SK-N-SH treated with all-trans-retinoic acid at 6 μM for 48 hours (cell line): ENCODE results near the gene STS.

ENCODE experiments used
- ATAC-seq: fragments of 200-7000 bp; cut with Tn5 transposase; 3 replicates; pipeline ENCODE4 v1.9.1; 2020; ENCODE audit warnings: mild to moderate bottlenecking, moderate library complexity
- BACH2 ChIP-seq: fragments of 250-450 bp; sonication (Bioruptor Pico); IDR thresholded peaks from 2 replicates; pipeline ENCODE4 v1.9.0; 2021; ENCODE audit warnings: mild to moderate bottlenecking, borderline replicate concordance
- CSDC2 ChIP-seq: fragments of 250-450 bp; sonication (Bioruptor Pico); IDR thresholded peaks from 2 replicates; pipeline ENCODE4 v1.5.0; 2020; ENCODE audit warnings: mild to moderate bottlenecking, moderate library complexity
- ESRRG ChIP-seq: fragments of 250-450 bp; sonication (Bioruptor Pico); IDR thresholded peaks from 2 replicates; pipeline ENCODE4 v1.6.1; 2021; ENCODE audit warnings: mild to moderate bottlenecking
- GLIS3 ChIP-seq: fragments of 250-450 bp; sonication (Bioruptor Pico); IDR thresholded peaks from 2 replicates; pipeline ENCODE4 v1.5.0; 2020; ENCODE audit warnings: mild to moderate bottlenecking, moderate library complexity
- OSR1 ChIP-seq: fragments of 250-450 bp; sonication (Bioruptor Pico); IDR thresholded peaks from 2 replicates; pipeline ENCODE4 v1.8.0; 2022; ENCODE audit warnings: moderate library complexity, mild to moderate bottlenecking, inconsistent platforms
- PPARA ChIP-seq: fragments of 250-450 bp; sonication (Bioruptor Pico); IDR thresholded peaks from 2 replicates; pipeline ENCODE4 v1.5.0; 2020; ENCODE audit warnings: mild to moderate bottlenecking, borderline replicate concordance
- RARB ChIP-seq: fragments of 250-450 bp; sonication (Bioruptor Pico); IDR thresholded peaks from 2 replicates; pipeline ENCODE4 v1.8.0; 2021; ENCODE audit warnings: mild to moderate bottlenecking, moderate library complexity
- SNAI2 ChIP-seq: fragments of 250-450 bp; sonication (Bioruptor Pico); IDR thresholded peaks from 2 replicates; pipeline ENCODE4 v1.5.0; 2020; ENCODE audit warnings: mild to moderate bottlenecking, moderate library complexity
- TCF4 ChIP-seq: fragments of 250-450 bp; sonication (Bioruptor Pico); IDR thresholded peaks from 2 replicates; pipeline ENCODE4 v1.8.0; 2021; ENCODE audit warnings: mild to moderate bottlenecking, moderate library complexity, borderline replicate concordance
- TOX ChIP-seq: fragments of 250-450 bp; sonication (Bioruptor Pico); IDR thresholded peaks from 2 replicates; pipeline ENCODE4 v1.8.0; 2021; ENCODE audit warnings: mild to moderate bottlenecking, moderate library complexity, borderline replicate concordance
- ZC3H10 ChIP-seq: fragments of 250-450 bp; sonication (Bioruptor Pico); IDR thresholded peaks from 2 replicates; pipeline ENCODE4 v1.5.1; 2021; ENCODE audit warnings: mild to moderate bottlenecking, moderate library complexity
- ZFP3 ChIP-seq: fragments of 250-450 bp; sonication (Bioruptor Pico); IDR thresholded peaks from 2 replicates; pipeline ENCODE4 v1.5.0; 2020; ENCODE audit warnings: mild to moderate bottlenecking, moderate library complexity
- ZFP30 ChIP-seq: fragments of 450-650 bp; formaldehyde crosslinking; IDR thresholded peaks from 2 replicates; pipeline ENCODE4 v1.5.0; 2022; ENCODE audit warnings: mild to moderate bottlenecking, moderate library complexity
- ZNF565 ChIP-seq: fragments of 450-650 bp; formaldehyde crosslinking; conservative IDR thresholded peaks from 2 replicates; pipeline ENCODE4 v1.5.0; 2020; ENCODE audit warnings: low read depth, mild to moderate bottlenecking, moderate library complexity
- ZNF70 ChIP-seq: fragments of 450-650 bp; formaldehyde crosslinking; IDR thresholded peaks from 2 replicates; pipeline ENCODE4 v1.5.0; 2020; ENCODE audit warnings: mild to moderate bottlenecking, moderate library complexity
- ZNF8 ChIP-seq: fragments of 450-650 bp; formaldehyde crosslinking; IDR thresholded peaks from 2 replicates; pipeline ENCODE4 v1.5.0; 2020; ENCODE audit warnings: mild to moderate bottlenecking, moderate library complexity
- TF ChIP-seq, protein P1 (sequence below): fragments of 250-450 bp; sonication (Bioruptor Pico); IDR thresholded peaks from 2 replicates; pipeline ENCODE4 v1.5.0; 2020; ENCODE audit warnings: mild to moderate bottlenecking, moderate library complexity
- TF ChIP-seq, protein P2 (sequence below): fragments of 250-450 bp; sonication (Bioruptor Pico); IDR thresholded peaks from 2 replicates; pipeline ENCODE4 v1.8.0; 2021; ENCODE audit warnings: low read depth, mild to moderate bottlenecking, moderate library complexity, borderline replicate concordance
- TF ChIP-seq, protein P3 (sequence below): fragments of 250-450 bp; sonication (Bioruptor Pico); IDR thresholded peaks from 2 replicates; pipeline ENCODE4 v1.5.1; 2020; ENCODE audit warnings: low read depth, mild to moderate bottlenecking, moderate library complexity
- TF ChIP-seq, protein P4 (sequence below): fragments of 250-450 bp; sonication (Bioruptor Pico); IDR thresholded peaks from 2 replicates; pipeline ENCODE4 v1.5.1; 2021; ENCODE audit warnings: mild to moderate bottlenecking, moderate library complexity
- TF ChIP-seq, protein P5 (sequence below): fragments of 250-450 bp; sonication (Bioruptor Pico); IDR thresholded peaks from 2 replicates; pipeline ENCODE4 v1.8.0; 2020; ENCODE audit warnings: mild to moderate bottlenecking, moderate library complexity, borderline replicate concordance

Gene STS

DNA sequence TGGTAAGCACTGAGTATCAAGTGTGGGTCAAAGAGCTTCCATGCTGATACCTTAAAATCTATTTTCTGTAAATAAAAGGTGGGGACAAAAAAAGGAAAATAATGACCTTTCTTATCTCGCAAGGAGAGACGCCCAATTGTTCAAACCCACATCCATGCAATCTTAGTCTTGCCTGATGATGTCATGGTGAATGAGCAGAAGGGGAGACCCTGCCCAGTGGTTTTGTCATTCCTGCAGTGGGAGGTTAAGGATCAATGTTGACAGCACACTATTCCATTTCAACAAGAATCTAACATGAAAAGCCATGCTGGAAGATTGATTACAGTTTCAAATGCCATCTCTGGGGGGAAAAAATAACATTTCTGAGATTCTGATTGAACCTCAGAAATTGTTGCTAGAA, 41.2 kb downstream of the STS start:
- TF ChIP-seq GLIS3 (CRISPR knock-in tag), result no peak
- no peak for TF ChIP-seq ZNF8 (CRISPR knock-in tag)
- TF ChIP-seq ZNF565 (CRISPR knock-in tag), result no peak
- TF ChIP-seq OSR1, result no peak
- TF ChIP-seq ZFP30 (CRISPR knock-in tag), result no peak
- no peak for TF ChIP-seq ESRRG
- TF ChIP-seq ZC3H10 (CRISPR knock-in tag), result no peak
- no peak for TF ChIP-seq PPARA (CRISPR knock-in tag)
- no peak for TF ChIP-seq TOX (CRISPR knock-in tag)
- TF ChIP-seq, protein P1, sequence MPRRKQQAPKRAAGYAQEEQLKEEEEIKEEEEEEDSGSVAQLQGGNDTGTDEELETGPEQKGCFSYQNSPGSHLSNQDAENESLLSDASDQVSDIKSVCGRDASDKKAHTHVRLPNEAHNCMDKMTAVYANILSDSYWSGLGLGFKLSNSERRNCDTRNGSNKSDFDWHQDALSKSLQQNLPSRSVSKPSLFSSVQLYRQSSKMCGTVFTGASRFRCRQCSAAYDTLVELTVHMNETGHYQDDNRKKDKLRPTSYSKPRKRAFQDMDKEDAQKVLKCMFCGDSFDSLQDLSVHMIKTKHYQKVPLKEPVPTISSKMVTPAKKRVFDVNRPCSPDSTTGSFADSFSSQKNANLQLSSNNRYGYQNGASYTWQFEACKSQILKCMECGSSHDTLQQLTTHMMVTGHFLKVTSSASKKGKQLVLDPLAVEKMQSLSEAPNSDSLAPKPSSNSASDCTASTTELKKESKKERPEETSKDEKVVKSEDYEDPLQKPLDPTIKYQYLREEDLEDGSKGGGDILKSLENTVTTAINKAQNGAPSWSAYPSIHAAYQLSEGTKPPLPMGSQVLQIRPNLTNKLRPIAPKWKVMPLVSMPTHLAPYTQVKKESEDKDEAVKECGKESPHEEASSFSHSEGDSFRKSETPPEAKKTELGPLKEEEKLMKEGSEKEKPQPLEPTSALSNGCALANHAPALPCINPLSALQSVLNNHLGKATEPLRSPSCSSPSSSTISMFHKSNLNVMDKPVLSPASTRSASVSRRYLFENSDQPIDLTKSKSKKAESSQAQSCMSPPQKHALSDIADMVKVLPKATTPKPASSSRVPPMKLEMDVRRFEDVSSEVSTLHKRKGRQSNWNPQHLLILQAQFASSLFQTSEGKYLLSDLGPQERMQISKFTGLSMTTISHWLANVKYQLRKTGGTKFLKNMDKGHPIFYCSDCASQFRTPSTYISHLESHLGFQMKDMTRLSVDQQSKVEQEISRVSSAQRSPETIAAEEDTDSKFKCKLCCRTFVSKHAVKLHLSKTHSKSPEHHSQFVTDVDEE, result no peak
- no peak for TF ChIP-seq BACH2
- no peak for TF ChIP-seq ZNF70 (CRISPR knock-in tag)
- TF ChIP-seq TCF4 (CRISPR knock-in tag), result no peak
- no peak for TF ChIP-seq RARB (CRISPR knock-in tag)
- TF ChIP-seq, protein P2, sequence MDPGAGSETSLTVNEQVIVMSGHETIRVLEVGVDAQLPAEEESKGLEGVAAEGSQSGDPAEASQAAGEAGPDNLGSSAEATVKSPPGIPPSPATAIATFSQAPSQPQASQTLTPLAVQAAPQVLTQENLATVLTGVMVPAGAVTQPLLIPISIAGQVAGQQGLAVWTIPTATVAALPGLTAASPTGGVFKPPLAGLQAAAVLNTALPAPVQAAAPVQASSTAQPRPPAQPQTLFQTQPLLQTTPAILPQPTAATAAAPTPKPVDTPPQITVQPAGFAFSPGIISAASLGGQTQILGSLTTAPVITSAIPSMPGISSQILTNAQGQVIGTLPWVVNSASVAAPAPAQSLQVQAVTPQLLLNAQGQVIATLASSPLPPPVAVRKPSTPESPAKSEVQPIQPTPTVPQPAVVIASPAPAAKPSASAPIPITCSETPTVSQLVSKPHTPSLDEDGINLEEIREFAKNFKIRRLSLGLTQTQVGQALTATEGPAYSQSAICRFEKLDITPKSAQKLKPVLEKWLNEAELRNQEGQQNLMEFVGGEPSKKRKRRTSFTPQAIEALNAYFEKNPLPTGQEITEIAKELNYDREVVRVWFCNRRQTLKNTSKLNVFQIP (CRISPR knock-in tag), result no peak
- no peak for TF ChIP-seq ZFP3 (CRISPR knock-in tag)
- TF ChIP-seq, protein P3, sequence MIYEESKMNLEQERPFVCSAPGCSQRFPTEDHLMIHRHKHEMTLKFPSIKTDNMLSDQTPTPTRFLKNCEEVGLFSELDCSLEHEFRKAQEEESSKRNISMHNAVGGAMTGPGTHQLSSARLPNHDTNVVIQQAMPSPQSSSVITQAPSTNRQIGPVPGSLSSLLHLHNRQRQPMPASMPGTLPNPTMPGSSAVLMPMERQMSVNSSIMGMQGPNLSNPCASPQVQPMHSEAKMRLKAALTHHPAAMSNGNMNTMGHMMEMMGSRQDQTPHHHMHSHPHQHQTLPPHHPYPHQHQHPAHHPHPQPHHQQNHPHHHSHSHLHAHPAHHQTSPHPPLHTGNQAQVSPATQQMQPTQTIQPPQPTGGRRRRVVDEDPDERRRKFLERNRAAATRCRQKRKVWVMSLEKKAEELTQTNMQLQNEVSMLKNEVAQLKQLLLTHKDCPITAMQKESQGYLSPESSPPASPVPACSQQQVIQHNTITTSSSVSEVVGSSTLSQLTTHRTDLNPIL, result no peak
- no peak for TF ChIP-seq CSDC2 (CRISPR knock-in tag)
- TF ChIP-seq SNAI2 (CRISPR knock-in tag), result no peak
- TF ChIP-seq, all 23 proteins: peak for 0
- no peak for ATAC-seq

DNA sequence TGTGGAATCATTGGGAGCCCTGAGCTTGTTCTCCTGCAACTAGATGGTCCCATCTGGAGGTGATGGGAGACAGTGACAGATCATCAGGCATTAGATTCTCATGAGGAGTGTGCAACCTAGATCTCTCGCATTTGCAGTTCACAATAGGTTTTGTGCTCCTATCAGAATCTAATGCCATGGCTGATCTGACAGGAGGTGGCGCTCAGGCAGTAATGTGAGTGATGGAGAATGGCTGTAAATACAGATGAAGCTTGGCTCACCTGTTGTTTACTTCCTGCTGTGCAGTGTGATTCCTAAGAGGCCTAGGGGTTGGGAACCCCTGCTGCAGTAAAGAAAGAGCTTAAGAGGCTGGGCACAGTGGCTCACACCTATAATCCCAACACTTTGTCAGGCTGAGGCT, 42.6 kb downstream of the STS start:
- no peak for ATAC-seq
- TF ChIP-seq BACH2 (no peak), ZNF8 (CRISPR knock-in tag) (no peak), ZC3H10 (CRISPR knock-in tag) (no peak), OSR1 (no peak), ZNF70 (CRISPR knock-in tag) (no peak), GLIS3 (CRISPR knock-in tag) (no peak), ZNF565 (CRISPR knock-in tag) (no peak), TCF4 (CRISPR knock-in tag) (no peak), ZFP30 (CRISPR knock-in tag) (no peak), PPARA (CRISPR knock-in tag) (no peak), RARB (CRISPR knock-in tag) (no peak), CSDC2 (CRISPR knock-in tag) (no peak), TOX (CRISPR knock-in tag) (no peak), ZFP3 (CRISPR knock-in tag) (no peak), ESRRG (no peak)
- TF ChIP-seq, protein P1, result no peak
- TF ChIP-seq, protein P3, result no peak
- TF ChIP-seq, protein P4, sequence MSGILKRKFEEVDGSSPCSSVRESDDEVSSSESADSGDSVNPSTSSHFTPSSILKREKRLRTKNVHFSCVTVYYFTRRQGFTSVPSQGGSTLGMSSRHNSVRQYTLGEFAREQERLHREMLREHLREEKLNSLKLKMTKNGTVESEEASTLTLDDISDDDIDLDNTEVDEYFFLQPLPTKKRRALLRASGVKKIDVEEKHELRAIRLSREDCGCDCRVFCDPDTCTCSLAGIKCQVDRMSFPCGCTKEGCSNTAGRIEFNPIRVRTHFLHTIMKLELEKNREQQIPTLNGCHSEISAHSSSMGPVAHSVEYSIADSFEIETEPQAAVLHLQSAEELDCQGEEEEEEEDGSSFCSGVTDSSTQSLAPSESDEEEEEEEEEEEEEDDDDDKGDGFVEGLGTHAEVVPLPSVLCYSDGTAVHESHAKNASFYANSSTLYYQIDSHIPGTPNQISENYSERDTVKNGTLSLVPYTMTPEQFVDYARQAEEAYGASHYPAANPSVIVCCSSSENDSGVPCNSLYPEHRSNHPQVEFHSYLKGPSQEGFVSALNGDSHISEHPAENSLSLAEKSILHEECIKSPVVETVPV (CRISPR knock-in tag), result no peak
- TF ChIP-seq, protein P5, sequence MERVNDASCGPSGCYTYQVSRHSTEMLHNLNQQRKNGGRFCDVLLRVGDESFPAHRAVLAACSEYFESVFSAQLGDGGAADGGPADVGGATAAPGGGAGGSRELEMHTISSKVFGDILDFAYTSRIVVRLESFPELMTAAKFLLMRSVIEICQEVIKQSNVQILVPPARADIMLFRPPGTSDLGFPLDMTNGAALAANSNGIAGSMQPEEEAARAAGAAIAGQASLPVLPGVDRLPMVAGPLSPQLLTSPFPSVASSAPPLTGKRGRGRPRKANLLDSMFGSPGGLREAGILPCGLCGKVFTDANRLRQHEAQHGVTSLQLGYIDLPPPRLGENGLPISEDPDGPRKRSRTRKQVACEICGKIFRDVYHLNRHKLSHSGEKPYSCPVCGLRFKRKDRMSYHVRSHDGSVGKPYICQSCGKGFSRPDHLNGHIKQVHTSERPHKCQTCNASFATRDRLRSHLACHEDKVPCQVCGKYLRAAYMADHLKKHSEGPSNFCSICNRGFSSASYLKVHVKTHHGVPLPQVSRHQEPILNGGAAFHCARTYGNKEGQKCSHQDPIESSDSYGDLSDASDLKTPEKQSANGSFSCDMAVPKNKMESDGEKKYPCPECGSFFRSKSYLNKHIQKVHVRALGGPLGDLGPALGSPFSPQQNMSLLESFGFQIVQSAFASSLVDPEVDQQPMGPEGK (CRISPR knock-in tag), result no peak
- TF ChIP-seq, protein P2 (CRISPR knock-in tag), result no peak
- TF ChIP-seq, all 23 proteins: peak for 0
